Natural killer cell (primary cell): ENCODE results near the gene HES2. TPM values are rescaled to one million over a fixed set of nuclear protein-coding genes. Genes with fewer than 3 reads are reported as not detected.
A peak's percentile ranks its signal among the peaks of the same experiment; 100 is the strongest.

Experiments
- ATAC-seq, 3 donors: fragments of 150-1000 bp in 2 of 3; fragments of 200-7000 bp in 1 of 3; cut with Tn5 transposase; 1 replicate in 1 of 3; 2 replicates in 2 of 3; pipeline ENCODE4 v1.10.0; 2021; ENCODE audit warnings: mild to moderate bottlenecking in 2 of 3, moderate library complexity in 2 of 3
- DNase-seq, 2 donors: peaks; one replicate each; pipeline versions ENCODE4 v3.0.0 to v3.0.0-alpha.2; 2013 to 2021; ENCODE audit warnings: mixed read lengths in 1 of 2
- H3K27ac ChIP-seq: one replicate; pipeline ENCODE4 v1.5.1; 2013; ENCODE audit warnings: mild to moderate bottlenecking, low read length
- H3K27me3 ChIP-seq: one replicate; pipeline ENCODE4 v1.6.1; 2013; ENCODE audit warnings: low read length; ENCODE audit not compliant: control insufficient read depth, insufficient read depth
- H3K36me3 ChIP-seq: one replicate; pipeline ENCODE4 v1.6.1; 2013; ENCODE audit warnings: low read length; ENCODE audit not compliant: control insufficient read depth, insufficient read depth
- H3K4me1 ChIP-seq: one replicate; pipeline ENCODE4 v1.6.1; 2013; ENCODE audit warnings: low read length; ENCODE audit not compliant: control insufficient read depth, insufficient read depth
- H3K4me3 ChIP-seq: one replicate; pipeline ENCODE4 v1.5.1; 2013; ENCODE audit warnings: low read length
- H3K9me3 ChIP-seq: one replicate; pipeline ENCODE4 v1.6.1; 2013; ENCODE audit warnings: low read length; ENCODE audit not compliant: control insufficient read depth, insufficient read depth
- H3K27ac Mint-ChIP-seq, 2 donors: one replicate each; pipeline ENCODE4 v1.8.0; 2022; ENCODE audit warnings: mild to moderate bottlenecking in 2 of 2, mixed read lengths in 2 of 2, moderate library complexity in 1 of 2
- H3K27me3 Mint-ChIP-seq, 2 donors: one replicate each; pipeline ENCODE4 v1.8.0; 2022; ENCODE audit warnings: low read depth in 2 of 2, mixed read lengths in 2 of 2
- H3K36me3 Mint-ChIP-seq: one replicate; pipeline ENCODE4 v1.8.0; 2022; ENCODE audit warnings: mixed read lengths
- H3K4me1 Mint-ChIP-seq, 2 donors: one replicate each; pipeline ENCODE4 v1.8.0; 2022; ENCODE audit warnings: mixed read lengths in 2 of 2
- H3K4me3 Mint-ChIP-seq: one replicate; pipeline ENCODE4 v1.8.0; 2022; ENCODE audit warnings: mild to moderate bottlenecking, moderate library complexity, mixed read lengths
- H3K9me3 Mint-ChIP-seq, 2 donors: one replicate each; pipeline ENCODE4 v1.8.0; 2022; ENCODE audit warnings: mixed read lengths in 2 of 2
- CTCF ChIP-seq: fragments of 200-600 bp; IDR thresholded peaks from one replicate; pipeline ENCODE4 v1.8.0; 2022; ENCODE audit warnings: antibody characterized with exemption
- WGBS: methylation state at CpG from one replicate; pipeline ENCODE4 v1.1.7; 2013; ENCODE audit warnings: missing lambda C conversion rate; ENCODE audit not compliant: insufficient coverage; 5-methylcytosine and 5-hydroxymethylcytosine counted together
- intact Hi-C: fragments of 100-400 bp; cut with micrococcal nuclease; formaldehyde crosslinking; loops from one replicate; pipeline ENCODE4 v1.14.2; 2022
- total RNA-seq, 4 donors: library from RNA; stranded (reverse); fragments of 120-200 nt in 1 of 4; gene quantifications; one replicate each; pipeline versions ENCODE4 v1.2.3 to v1.2.4, GENCODE V29; 2013 to 2022

The HES2 gene
- total RNA-seq, 3 donors from 2014 or later (not counting 1 experiment from before 2014, with no cell fraction given) = not detected

DNA sequence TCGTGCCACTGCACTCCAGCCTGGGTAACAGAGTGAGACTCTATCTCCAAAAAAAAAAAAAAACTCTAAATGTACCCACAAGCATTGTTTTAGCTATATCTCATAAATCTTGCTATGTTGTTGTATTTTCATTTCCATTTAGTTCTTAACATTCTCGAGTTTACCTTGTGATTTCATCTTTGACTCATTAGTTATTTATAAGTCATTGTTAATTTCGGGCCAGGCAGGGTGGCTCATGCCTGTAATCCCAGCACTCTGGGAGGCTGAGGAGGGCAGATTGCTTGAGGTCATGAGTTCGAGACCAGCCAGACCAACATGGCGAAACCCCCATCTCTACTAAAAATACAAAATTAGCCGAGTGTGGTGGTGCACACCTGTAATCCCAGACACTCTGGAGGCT is 11.7 kb downstream of the HES2 start:
- Histone ChIP-seq H3K27ac (no peak overlapping the region), H3K36me3 (no peaks in the 10 kb centered on the region), H3K27me3 (peaks cover 6% of the 10 kb centered on the region), H3K4me1 (no peaks in the 10 kb centered on the region), H3K9me3 (no peaks in the 10 kb centered on the region), H3K4me3 (no peak overlapping the region)
- H3K27me3 Mint-ChIP-seq = peaks cover 8 to 25% of the 10 kb centered on the region in 2 donors
- TF ChIP-seq CTCF = no peak
- peaks cover 0 to 8% of the 10 kb centered on the region in 2 donors for H3K4me1 Mint-ChIP-seq
- H3K9me3 Mint-ChIP-seq = no peaks in the 10 kb centered on the region
- ATAC-seq (no peak), DNase-seq (no peak)
- H3K36me3 Mint-ChIP-seq = no peaks in the 10 kb centered on the region
- WGBS = 94% methylated on average over 3 of the region's 6 CpGs
- no peak overlapping the region for H3K27ac Mint-ChIP-seq
- intact Hi-C loops = no loop called here
- H3K4me3 Mint-ChIP-seq = no peak overlapping the region

DNA sequence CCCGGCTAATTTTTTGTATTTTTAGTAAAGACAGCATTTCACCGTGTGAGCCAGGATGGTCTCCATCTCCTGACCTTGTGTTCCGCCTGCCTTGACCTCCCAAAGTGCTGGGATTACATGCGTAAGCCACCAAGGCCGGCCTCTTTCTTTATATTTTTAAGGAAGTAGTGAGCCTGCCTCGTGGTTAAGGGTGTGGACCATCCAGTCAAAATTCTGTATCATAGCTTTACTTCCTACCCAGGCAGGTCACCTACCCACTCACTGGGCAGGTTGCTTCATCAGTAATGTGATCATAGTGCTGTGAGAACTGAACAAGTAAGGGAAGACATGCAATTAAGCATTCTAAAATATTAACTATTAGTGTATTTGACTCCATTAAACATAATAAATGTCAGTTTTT is 18.0 kb downstream of the HES2 start:
- intact Hi-C loops = no loop called here
- Histone ChIP-seq H3K27ac (no peak overlapping the region), H3K4me3 (no peak overlapping the region), H3K4me1 (no peaks in the 10 kb centered on the region), H3K27me3 (peaks cover 4% of the 10 kb centered on the region), H3K9me3 (no peaks in the 10 kb centered on the region), H3K36me3 (no peaks in the 10 kb centered on the region)
- no peak overlapping the region for H3K27ac Mint-ChIP-seq
- peaks cover 10% of the 10 kb centered on the region in 2 donors for H3K27me3 Mint-ChIP-seq
- no peak for DNase-seq
- no peaks in the 10 kb centered on the region for H3K36me3 Mint-ChIP-seq
- H3K4me1 Mint-ChIP-seq = peaks cover 0 to 12% of the 10 kb centered on the region in 2 donors
- 67% methylated on average over 5 of the region's 6 CpGs for WGBS
- no peak overlapping the region for H3K4me3 Mint-ChIP-seq
- H3K9me3 Mint-ChIP-seq = no peaks in the 10 kb centered on the region
- TF ChIP-seq CTCF = no peak
- no peak for ATAC-seq

DNA sequence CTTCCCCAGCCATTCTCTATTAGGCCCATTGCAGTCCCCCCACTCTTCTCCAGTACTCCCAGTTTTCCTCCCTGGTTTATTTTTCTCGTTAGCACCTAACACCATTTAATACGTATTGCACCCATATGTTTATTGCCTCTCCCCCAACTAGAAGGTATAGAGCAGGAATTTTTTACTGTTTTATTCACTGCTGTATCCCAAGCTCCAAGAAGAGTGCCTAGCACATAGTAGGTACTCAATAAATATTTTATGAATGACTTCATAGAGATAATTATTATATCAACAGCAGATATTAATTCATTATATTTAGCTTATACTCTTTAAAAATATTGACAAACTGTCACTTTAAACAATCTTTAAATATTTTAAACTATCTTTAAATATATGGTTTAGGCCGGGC is 20.4 kb downstream of the HES2 start:
- DNase-seq (no peak), ATAC-seq (no peak)
- H3K27me3 ChIP-seq = no peaks in the 10 kb centered on the region
- H3K4me1 ChIP-seq = peaks cover 9% of the 10 kb centered on the region
- Mint-ChIP-seq H3K27ac (peak overlapping the region in 1 of 2 donors; percentile 22), H3K27me3 (peaks cover 0 to 10% of the 10 kb centered on the region in 2 donors), H3K4me1 (peaks cover 8 to 11% of the 10 kb centered on the region in 2 donors), H3K4me3 (no peak overlapping the region), H3K9me3 (no peaks in the 10 kb centered on the region), H3K36me3 (no peaks in the 10 kb centered on the region)
- WGBS = no CpG with 5 or more reads among the region's 3 CpGs
- no peak overlapping the region for H3K27ac ChIP-seq
- no peak for TF ChIP-seq CTCF
- H3K4me3 ChIP-seq = no peak overlapping the region
- H3K9me3 ChIP-seq = no peaks in the 10 kb centered on the region
- intact Hi-C loops = no loop called here
- H3K36me3 ChIP-seq = no peaks in the 10 kb centered on the region

DNA sequence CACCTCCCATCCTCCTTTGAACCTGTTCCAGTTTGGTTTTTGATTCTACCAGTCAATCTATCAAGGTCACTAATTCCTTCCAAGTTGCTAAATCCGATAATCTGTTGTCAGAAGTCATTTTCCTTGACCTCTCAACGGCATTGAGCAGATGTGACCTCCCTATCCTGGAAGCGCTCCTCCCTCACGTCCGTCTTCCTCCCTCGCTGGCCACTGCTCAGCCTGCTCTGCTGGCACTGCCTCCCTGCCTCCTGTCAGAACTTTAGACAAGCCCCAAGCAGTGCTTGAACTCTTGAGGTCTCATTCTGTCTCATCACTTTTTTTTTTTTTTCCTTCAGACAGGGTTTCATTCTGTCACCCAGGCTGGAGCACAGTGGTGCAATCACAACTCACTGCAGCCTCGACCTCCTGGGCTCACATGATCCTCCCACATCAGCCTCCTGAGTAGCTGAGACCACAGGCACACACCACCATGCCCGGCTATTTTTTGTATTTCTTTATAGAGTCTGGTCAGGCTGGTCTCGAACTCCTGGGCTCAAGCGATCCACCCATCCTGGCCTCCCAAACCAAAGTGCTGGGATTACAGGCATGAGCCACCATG is 21.8 kb downstream of the HES2 start:
- DNase-seq (no peak), ATAC-seq (no peak)
- Histone ChIP-seq H3K36me3 (no peaks in the 10 kb centered on the region), H3K4me1 (peaks cover 14% of the 10 kb centered on the region), H3K27me3 (no peaks in the 10 kb centered on the region), H3K27ac (no peak overlapping the region), H3K4me3 (no peak overlapping the region), H3K9me3 (no peaks in the 10 kb centered on the region)
- intact Hi-C loops = no loop called here
- 90% methylated on average over 10 of the region's 10 CpGs for WGBS
- no peaks in the 10 kb centered on the region for H3K9me3 Mint-ChIP-seq
- no peaks in the 10 kb centered on the region for H3K36me3 Mint-ChIP-seq
- peaks cover 0 to 10% of the 10 kb centered on the region in 2 donors for H3K27me3 Mint-ChIP-seq
- H3K27ac Mint-ChIP-seq = no peak overlapping the region
- no peak overlapping the region for H3K4me3 Mint-ChIP-seq
- no peak for TF ChIP-seq CTCF
- peaks cover 15 to 18% of the 10 kb centered on the region in 2 donors for H3K4me1 Mint-ChIP-seq
